Subcutaneous adipose tissue (tissue), 4 donors: Measurements from ENCODE around the gene SCP2. TPM values are rescaled to one million over a fixed set of nuclear protein-coding genes. Genes with fewer than 3 reads are reported as not detected.

Source experiments
- total RNA-seq, 4 donors: library from RNA; depleted of rRNA; stranded (reverse); fragments of >200 nt; gene quantifications; one replicate each; pipeline ENCODE4 v1.1.0, GENCODE V29; 2016
- TF ChIP-seq, protein P1 (sequence below): fragments of 450-650 bp; IDR thresholded peaks from one replicate; pipeline ENCODE4 v1.5.1; 2016; ENCODE audit warnings: low read depth, mild to moderate bottlenecking, control low read depth, antibody characterized with exemption, moderate library complexity

SCP2 gene
- total RNA-seq, 4 donors from 2014 or later, result 152 to 223 (median 170) TPM

DNA sequence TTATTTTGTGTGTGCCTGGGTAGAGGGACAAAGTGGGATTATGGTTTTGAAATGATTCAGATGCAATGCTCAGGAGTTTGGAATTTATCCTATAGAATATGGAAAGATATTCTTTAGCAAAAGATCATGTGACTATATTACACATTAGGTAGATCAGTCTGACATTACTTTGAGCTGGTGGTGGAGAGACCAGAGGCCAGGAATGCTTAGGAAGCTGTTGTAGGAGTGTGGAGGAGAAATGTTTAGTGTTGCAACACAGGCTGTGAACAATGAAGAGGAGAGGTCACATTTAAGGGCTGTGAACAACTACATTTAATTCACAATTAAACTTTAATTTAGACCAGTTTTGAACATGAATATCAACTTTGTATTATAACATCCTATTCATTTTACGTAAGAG lies 89.6 kb downstream of the SCP2 start:
- TF ChIP-seq, protein P1, sequence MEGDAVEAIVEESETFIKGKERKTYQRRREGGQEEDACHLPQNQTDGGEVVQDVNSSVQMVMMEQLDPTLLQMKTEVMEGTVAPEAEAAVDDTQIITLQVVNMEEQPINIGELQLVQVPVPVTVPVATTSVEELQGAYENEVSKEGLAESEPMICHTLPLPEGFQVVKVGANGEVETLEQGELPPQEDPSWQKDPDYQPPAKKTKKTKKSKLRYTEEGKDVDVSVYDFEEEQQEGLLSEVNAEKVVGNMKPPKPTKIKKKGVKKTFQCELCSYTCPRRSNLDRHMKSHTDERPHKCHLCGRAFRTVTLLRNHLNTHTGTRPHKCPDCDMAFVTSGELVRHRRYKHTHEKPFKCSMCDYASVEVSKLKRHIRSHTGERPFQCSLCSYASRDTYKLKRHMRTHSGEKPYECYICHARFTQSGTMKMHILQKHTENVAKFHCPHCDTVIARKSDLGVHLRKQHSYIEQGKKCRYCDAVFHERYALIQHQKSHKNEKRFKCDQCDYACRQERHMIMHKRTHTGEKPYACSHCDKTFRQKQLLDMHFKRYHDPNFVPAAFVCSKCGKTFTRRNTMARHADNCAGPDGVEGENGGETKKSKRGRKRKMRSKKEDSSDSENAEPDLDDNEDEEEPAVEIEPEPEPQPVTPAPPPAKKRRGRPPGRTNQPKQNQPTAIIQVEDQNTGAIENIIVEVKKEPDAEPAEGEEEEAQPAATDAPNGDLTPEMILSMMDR, result no peak

DNA sequence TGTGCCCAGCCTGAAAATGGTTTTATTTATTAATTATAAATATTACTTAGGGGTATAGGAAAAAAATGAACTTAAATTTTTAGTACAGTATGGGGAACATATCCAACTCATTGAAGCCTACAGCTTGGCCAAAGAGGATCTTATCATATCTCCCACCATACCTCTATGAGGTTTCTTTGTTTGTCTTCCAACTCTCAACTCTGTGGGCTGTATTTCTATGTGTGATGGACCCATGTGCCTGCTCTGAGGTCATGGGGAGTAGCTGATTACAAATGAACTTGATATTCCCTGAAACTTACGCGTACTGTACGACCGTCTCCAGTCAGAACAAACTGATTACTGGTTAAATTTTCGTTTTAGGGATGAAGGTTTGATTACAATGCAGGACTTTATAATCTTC lies 93.5 kb downstream of the SCP2 start:
- TF ChIP-seq, protein P1, result no peak

DNA sequence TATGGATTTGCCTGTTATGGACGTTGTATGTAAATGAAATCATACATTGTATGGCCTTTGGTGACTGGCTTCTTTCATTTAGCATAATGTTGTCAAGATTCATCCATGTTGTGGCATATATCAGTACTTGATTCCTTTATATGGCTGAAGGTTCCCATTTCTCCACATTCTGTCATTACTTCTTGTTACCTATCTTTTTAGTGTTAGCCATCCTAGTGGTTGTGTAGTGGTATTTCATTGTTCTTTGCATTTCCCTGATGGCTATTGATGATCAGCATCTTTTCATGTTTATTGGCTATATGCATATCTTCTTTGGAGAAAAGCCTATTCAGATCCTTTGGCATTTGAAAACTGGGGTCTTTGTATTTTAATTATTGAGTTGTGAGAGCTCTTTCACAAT lies 95.1 kb downstream of the SCP2 start:
- TF ChIP-seq, protein P1, result no peak

DNA sequence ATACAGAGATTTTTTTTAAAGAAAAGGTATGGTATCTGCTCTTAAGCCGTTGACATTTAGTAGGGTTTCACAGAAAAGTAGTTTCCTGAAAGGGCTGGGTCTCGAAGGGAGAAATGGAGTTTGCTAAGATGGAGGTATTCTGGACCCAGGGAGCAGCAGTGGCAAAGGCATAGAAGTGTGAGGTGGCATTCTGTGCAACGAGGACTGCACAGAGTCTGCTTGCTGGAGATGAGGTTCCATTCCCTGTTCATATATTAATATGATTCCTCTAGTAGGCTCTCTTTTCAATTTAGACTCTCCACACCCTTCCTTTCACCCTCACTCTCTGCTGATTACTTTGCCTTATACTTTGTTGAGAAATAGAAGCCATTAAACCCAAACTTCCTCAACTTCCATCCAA lies 96.5 kb downstream of the SCP2 start:
- TF ChIP-seq, protein P1, result no peak

DNA sequence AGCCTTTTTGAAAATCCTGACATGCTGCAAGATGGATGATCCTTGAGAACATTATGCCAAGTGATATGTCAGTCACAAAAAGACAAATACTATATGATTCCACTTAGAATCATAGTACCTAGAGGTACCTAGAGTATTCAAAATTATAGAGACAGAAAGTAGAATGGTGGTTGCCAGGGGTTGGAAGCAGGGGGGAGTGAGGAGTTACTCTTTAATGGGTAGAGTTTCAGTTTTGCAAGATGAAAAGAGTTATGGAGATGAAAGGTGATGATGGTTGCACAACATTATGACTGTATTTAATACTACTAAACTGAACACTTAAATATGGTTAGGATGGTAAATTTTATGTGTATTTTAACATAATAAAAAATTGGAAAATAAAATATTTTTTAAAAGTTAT lies 97.0 kb downstream of the SCP2 start:
- TF ChIP-seq, protein P1, result no peak

DNA sequence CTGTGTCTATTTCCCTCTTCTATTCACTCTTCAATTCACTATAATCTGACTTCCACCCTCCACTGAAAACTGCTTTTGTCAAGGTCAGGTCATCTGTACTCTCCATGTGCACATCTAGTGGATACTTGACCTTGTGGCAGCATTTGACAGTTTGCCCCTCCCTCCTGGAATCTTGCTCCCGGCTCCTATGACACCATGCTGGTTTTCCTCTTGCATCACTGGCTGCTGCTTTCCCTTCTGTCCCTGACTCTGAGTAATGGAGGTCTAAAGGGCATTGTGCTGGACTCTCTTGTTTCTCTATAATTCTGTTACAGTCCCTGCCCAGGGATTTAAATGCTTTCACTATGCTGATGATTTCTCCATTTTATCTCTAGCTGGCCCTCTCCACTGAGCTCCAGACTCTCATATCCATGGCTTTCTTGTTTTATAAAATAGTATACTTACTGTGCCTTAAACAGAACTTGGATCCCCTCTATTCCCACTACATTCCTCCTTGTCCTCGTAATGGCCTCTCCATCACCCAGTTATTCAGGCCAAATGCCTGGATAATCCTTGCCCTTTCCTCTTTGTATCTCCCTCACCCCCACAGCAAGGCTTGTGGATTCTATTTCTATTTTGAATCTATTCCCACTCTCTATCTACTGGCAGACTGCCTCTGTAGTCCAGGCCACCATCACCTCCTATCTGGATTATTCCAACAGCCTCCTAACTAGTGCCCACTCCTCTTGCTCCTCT lies 98.1 kb downstream of the SCP2 start:
- TF ChIP-seq, protein P1, result no peak

DNA sequence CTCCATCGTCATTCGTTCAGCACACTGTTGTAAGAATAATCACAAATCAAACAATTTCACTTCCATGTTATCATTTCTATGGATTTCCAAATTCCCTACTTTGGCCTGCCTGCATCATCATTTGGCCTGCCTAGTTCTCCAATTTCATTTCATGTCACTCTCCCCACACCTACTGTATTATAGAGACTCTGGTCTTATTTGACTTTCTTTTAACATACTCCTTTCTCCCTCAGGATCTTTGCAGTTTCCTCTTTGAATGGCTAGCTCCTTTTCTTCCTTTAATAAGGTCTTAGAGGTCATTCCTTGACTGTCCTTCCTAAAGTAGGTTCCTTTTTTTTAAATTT lies 98.7 kb downstream of the SCP2 start:
- TF ChIP-seq, protein P1, result no peak
